Testis (tissue), 2 donors: ENCODE data around the gene PTPRK.

ENCODE experiments used
- POLR2A ChIP-seq: fragments of 450-650 bp; IDR thresholded peaks from one replicate; pipeline ENCODE4 v1.6.1; 2017; ENCODE audit warnings: antibody characterized with exemption, mild to moderate bottlenecking, moderate library complexity
- TF ChIP-seq, protein P1 (sequence below), 3 experiments: fragments of 450-650 bp in 2 of 3; fragments of 200-600 bp in 1 of 3; sonication (generic) in 1 of 3; IDR thresholded peaks; one replicate each; pipeline ENCODE4 v1.5.1; 2016 to 2019; ENCODE audit warnings: antibody characterized with exemption in 3 of 3, mild to moderate bottlenecking in 2 of 3, moderate library complexity in 1 of 3

DNA sequence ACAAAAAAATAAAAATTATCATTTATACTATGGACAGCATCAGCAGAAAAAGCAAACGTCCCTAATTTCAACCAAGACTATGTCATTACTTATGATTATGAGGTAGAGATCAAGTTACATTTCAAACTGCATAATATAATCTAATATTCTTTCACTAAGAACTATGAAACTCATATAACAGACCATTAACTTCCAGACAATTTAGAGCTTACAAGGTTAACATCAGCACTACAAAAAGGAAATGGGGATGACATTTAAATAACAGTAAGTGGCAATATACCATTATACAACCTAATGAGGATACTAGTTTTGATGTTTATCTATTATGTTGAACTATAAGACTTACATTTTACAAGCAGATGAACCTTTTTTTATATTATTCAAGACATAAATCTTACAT lies 358.6 kb downstream of the PTPRK start:
- TF ChIP-seq POLR2A, result no peak
- TF ChIP-seq, protein P1, sequence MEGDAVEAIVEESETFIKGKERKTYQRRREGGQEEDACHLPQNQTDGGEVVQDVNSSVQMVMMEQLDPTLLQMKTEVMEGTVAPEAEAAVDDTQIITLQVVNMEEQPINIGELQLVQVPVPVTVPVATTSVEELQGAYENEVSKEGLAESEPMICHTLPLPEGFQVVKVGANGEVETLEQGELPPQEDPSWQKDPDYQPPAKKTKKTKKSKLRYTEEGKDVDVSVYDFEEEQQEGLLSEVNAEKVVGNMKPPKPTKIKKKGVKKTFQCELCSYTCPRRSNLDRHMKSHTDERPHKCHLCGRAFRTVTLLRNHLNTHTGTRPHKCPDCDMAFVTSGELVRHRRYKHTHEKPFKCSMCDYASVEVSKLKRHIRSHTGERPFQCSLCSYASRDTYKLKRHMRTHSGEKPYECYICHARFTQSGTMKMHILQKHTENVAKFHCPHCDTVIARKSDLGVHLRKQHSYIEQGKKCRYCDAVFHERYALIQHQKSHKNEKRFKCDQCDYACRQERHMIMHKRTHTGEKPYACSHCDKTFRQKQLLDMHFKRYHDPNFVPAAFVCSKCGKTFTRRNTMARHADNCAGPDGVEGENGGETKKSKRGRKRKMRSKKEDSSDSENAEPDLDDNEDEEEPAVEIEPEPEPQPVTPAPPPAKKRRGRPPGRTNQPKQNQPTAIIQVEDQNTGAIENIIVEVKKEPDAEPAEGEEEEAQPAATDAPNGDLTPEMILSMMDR (IDR thresholded peaks at IDR 0.05), result no peak
